HL-60 (cell line): ENCODE data around the gene SORCS2.

Experiments used
- DNase-seq, 2 experiments: peaks; one replicate each; pipeline ENCODE4 v3.0.0-alpha.2; 2010 to 2020; ENCODE audit warnings: low read depth in 1 of 2, low spot score in 1 of 2
- H3K27ac ChIP-seq: fragments of 250-450 bp; sonication (Bioruptor Pico); replicated peaks from 2 replicates; pipeline ENCODE4 v1.5.1; 2020; ENCODE audit warnings: mild to moderate bottlenecking, moderate library complexity
- H3K27me3 ChIP-seq: fragments of 250-450 bp; sonication (Bioruptor Pico); 2 replicates; pipeline ENCODE4 v1.5.1; 2021; ENCODE audit warnings: mild to moderate bottlenecking, moderate library complexity; ENCODE audit not compliant: insufficient read depth, poor library complexity, severe bottlenecking
- H3K4me3 ChIP-seq: replicated peaks from 2 replicates; pipeline ENCODE4 v1.5.1; 2011; ENCODE audit warnings: mild to moderate bottlenecking, control low read depth, low read length; ENCODE audit not compliant: insufficient read depth
- GABPA ChIP-seq: IDR thresholded peaks from 2 replicates; pipeline ENCODE4 v1.6.1; 2012; ENCODE audit warnings: low read depth
- POLR2AphosphoS5 ChIP-seq: IDR thresholded peaks from 2 replicates; pipeline ENCODE4 v1.6.1; 2012; ENCODE audit warnings: low read depth
- SPI1 ChIP-seq: IDR thresholded peaks from 2 replicates; pipeline ENCODE4 v1.6.1; 2012; ENCODE audit warnings: low read depth, mild to moderate bottlenecking, borderline replicate concordance
- TF ChIP-seq, protein P1 (sequence below): IDR thresholded peaks from one replicate; pipeline ENCODE4 v1.5.1; 2011; ENCODE audit warnings: low read length, control low read depth, inconsistent platforms; ENCODE audit not compliant: insufficient read depth
- TF ChIP-seq, protein P2 (sequence below): IDR thresholded peaks from 2 replicates; pipeline ENCODE4 v1.6.1; 2012; ENCODE audit warnings: low read depth; ENCODE audit not compliant: insufficient replicate concordance

Gene SORCS2

DNA sequence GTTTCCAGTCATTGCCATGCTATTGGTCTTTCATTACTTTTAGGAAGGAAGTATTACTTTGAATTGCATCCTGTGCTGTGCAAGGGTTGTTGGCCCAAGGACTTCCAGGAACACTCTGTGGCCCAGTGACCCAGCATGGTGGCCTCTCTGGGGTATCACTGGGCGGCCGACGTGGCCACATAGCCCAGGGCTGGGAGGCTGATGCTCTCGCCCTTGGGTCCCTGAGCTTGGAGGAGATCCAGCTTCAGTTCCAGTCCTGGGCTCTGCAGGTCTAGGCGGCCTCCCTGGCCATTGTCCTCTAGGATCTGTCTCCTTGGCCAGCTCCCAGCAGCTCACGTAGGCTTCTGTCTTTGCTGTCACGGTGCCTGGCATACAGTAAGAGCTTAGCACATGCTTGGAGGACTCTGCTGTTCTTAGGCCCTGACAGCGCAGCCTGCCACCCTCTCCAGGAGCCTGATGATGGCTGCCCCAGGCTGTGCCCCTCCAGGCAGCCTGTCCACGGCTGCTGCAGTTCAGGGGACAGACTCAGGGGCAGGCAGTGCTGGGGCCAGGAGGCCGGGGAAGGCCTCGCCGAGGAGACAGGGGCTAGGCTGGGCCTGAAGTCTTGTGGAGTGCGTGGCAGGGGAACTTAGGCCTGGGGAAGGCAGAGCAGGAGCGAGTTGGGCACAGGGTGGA lies 42.2 kb downstream of the SORCS2 start:
- no peak for DNase-seq
- TF ChIP-seq GABPA (no peak), SPI1 (no peak), POLR2AphosphoS5 (no peak)
- TF ChIP-seq, protein P1, sequence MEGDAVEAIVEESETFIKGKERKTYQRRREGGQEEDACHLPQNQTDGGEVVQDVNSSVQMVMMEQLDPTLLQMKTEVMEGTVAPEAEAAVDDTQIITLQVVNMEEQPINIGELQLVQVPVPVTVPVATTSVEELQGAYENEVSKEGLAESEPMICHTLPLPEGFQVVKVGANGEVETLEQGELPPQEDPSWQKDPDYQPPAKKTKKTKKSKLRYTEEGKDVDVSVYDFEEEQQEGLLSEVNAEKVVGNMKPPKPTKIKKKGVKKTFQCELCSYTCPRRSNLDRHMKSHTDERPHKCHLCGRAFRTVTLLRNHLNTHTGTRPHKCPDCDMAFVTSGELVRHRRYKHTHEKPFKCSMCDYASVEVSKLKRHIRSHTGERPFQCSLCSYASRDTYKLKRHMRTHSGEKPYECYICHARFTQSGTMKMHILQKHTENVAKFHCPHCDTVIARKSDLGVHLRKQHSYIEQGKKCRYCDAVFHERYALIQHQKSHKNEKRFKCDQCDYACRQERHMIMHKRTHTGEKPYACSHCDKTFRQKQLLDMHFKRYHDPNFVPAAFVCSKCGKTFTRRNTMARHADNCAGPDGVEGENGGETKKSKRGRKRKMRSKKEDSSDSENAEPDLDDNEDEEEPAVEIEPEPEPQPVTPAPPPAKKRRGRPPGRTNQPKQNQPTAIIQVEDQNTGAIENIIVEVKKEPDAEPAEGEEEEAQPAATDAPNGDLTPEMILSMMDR, result no peak
- TF ChIP-seq, protein P2, sequence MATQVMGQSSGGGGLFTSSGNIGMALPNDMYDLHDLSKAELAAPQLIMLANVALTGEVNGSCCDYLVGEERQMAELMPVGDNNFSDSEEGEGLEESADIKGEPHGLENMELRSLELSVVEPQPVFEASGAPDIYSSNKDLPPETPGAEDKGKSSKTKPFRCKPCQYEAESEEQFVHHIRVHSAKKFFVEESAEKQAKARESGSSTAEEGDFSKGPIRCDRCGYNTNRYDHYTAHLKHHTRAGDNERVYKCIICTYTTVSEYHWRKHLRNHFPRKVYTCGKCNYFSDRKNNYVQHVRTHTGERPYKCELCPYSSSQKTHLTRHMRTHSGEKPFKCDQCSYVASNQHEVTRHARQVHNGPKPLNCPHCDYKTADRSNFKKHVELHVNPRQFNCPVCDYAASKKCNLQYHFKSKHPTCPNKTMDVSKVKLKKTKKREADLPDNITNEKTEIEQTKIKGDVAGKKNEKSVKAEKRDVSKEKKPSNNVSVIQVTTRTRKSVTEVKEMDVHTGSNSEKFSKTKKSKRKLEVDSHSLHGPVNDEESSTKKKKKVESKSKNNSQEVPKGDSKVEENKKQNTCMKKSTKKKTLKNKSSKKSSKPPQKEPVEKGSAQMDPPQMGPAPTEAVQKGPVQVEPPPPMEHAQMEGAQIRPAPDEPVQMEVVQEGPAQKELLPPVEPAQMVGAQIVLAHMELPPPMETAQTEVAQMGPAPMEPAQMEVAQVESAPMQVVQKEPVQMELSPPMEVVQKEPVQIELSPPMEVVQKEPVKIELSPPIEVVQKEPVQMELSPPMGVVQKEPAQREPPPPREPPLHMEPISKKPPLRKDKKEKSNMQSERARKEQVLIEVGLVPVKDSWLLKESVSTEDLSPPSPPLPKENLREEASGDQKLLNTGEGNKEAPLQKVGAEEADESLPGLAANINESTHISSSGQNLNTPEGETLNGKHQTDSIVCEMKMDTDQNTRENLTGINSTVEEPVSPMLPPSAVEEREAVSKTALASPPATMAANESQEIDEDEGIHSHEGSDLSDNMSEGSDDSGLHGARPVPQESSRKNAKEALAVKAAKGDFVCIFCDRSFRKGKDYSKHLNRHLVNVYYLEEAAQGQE, result no peak
- Histone ChIP-seq H3K4me3 (no peak overlapping the region), H3K27me3 (no peaks in the 10 kb centered on the region), H3K27ac (no peak overlapping the region)

- no peak for DNase-seq
- no peaks in the 10 kb centered on the region for H3K27me3 ChIP-seq
- H3K27ac ChIP-seq, result no peak overlapping the region
- H3K4me3 ChIP-seq, result no peak overlapping the region
- TF ChIP-seq POLR2AphosphoS5 (no peak), SPI1 (no peak), GABPA (no peak)
- TF ChIP-seq, protein P1, result no peak
- TF ChIP-seq, protein P2, result no peak
Measured at GRCh38 chr4:7235030-7235380, 42.7 kb downstream of the SORCS2 start.

- TF ChIP-seq SPI1 (no peak), GABPA (no peak), POLR2AphosphoS5 (no peak)
- TF ChIP-seq, protein P2, result no peak
- TF ChIP-seq, protein P1, result no peak
- no peak overlapping the region for H3K4me3 ChIP-seq
- no peak overlapping the region for H3K27ac ChIP-seq
- DNase-seq, result no peak
- H3K27me3 ChIP-seq, result no peaks in the 10 kb centered on the region
Measured at GRCh38 chr4:7236847-7237246, 44.5 kb downstream of the SORCS2 start.
